GM21515 (cell line): Measurements from ENCODE around the gene DPP7.

ENCODE experiments used
- ATAC-seq: cut with Tn5 transposase; IDR thresholded peaks from one replicate; pipeline ENCODE4 v1.9.1; 2021; ENCODE audit not compliant: unreplicated experiment

The DPP7 gene

DNA sequence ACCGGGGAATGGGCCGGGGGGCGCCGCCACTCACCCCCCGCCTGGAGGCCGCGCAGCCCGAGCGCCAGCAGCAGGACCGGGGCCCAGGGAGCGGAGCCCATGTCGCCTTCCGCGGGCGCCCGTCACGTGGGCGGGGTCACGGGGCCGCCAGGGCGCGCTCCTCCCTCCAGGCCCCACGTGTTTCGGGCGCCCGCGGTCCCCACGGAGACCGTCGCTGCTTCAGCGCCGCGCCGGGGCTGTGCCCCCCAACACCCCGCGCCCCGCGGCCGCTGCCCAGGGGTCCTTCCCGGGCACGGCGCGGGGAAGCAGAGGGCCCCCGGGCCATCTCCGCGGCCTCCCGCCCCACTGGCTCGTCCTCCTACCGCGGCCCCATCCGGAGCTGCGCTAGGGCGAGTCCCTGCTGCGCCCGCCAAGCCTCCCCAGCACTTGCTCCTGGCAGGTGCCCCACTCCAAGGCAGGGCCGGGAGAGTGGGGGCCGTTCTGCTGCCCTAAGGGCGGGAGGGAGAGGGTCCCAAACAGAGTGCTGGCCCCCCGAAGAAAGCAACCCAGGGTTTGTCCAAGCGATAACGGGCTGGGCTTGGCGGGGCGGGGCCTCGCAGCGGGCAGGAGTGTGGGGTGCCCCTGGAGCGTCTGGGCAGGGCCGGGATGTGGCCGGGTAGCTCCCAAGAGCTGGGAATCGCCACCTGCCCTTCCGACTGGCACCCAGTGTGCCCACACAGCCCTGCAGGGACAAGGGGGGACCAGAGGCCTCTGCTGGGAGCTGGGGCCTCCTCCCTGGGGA is at the start of gene DPP7:
Gene DPP7, minus strand, starts transcription at position 121 of the 781 bp plus-strand sequence. Its CDS starts 20 bp downstream, at position 101.
- peak; percentile 60 for ATAC-seq

GRCh38 chr9:137163805-137164204 is 49.3 kb upstream of the DPP7 start:
- ATAC-seq = no peak

DNA sequence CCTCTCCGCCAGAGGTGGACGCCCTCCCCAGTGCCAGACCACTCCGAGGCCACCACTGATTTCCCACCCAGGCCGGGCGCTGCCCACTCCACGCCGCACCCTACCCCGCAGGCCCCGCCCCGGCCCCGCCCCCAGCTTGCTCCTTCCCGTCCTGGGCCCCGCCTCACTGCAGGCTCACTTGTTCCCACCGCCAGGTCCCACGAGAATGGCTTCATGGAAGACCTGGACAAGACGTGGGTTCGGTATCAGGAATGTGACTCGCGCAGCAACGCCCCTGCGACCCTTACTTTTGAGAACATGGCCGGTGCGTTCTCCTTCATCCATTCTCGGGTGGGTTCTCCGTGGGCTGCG is 48.8 kb upstream of the DPP7 start:
- no peak for ATAC-seq

DNA sequence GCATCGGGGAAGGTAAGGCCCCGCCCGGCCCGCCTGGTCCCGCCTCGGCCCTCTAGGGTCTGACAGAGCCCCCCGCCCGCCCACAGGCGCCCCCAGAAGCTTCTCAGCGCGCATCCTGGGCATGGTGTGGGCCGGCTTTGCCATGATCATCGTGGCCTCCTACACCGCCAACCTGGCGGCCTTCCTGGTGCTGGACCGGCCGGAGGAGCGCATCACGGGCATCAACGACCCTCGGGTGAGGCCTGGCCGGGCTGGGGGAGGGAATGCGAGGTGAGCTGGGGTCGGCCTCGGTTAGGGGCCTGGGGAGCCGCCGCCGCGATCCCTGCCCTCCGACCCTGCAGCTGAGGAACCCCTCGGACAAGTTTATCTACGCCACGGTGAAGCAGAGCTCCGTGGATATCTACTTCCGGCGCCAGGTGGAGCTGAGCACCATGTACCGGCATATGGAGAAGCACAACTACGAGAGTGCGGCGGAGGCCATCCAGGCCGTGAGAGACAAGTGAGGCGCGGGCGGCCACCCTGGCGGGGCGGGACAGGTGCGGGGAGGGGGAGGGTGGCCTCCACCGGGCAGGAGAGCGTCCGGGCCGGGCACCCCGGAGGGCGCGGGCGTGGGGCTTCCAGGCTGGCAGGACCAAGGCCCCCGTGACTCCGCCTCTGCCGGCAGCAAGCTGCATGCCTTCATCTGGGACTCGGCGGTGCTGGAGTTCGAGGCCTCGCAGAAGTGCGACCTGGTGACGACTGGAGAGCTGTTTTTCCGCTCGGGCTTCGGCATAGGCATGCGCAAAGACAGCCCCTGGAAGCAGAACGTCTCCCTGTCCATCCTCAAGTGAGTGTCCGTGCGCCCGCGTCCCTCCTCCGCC is 48.2 kb upstream of the DPP7 start:
- ATAC-seq = no peak

DNA sequence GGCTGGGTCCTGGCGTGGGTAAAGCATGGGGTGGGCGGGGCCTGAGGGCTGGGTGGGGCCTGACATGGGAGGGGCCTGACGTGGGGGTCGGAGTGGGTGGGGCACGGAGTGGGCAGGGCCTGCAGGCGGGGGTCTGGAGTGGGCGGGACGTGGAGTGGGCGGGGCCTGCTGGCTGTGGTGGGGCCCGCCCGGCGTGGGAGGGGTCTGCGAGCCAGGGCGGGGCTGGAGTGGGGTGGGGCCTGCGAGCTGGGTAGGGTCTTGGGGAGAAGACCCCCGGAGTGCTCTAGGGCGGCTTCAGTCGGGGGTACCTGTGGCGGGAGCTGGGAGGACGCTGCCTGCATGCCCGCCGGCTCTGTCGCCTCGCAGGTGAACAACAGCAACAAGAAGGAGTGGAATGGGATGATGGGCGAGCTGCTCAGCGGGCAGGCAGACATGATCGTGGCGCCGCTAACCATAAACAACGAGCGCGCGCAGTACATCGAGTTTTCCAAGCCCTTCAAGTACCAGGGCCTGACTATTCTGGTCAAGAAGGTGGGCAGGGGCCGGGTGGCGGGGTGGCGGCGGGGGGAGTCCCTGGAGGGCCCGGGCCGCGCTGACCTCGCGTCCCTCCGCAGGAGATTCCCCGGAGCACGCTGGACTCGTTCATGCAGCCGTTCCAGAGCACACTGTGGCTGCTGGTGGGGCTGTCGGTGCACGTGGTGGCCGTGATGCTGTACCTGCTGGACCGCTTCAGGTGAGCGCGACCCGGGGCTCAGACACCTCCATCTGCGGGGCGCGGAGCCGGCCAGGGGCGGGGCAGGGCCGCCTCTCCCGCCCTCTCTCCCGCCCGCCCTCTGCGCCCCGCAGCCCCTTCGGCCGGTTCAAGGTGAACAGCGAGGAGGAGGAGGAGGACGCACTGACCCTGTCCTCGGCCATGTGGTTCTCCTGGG is 47.3 kb upstream of the DPP7 start:
- ATAC-seq = no peak

- ATAC-seq = no peak
Measured at GRCh38 chr9:137160716-137161557, 46.4 kb upstream of the DPP7 start.

DNA sequence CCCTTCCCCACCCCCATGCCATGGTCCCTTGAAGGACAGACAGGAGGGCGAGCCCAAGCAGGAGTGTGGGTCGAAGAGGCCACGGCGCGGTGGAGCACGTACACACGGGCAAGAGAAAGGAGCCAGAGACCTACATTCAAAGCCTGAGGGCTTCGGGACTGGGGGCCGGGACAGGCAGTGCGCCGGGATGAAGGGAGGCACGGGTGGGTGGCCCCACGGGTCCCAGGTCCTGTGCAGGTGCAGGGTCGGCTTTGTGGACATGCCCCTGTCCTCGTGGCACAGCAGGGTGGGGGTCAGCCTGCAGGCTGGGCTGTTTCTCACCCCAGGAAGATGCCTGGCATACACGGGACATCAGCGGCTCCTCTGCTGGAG is 45.5 kb upstream of the DPP7 start:
- no peak for ATAC-seq

DNA sequence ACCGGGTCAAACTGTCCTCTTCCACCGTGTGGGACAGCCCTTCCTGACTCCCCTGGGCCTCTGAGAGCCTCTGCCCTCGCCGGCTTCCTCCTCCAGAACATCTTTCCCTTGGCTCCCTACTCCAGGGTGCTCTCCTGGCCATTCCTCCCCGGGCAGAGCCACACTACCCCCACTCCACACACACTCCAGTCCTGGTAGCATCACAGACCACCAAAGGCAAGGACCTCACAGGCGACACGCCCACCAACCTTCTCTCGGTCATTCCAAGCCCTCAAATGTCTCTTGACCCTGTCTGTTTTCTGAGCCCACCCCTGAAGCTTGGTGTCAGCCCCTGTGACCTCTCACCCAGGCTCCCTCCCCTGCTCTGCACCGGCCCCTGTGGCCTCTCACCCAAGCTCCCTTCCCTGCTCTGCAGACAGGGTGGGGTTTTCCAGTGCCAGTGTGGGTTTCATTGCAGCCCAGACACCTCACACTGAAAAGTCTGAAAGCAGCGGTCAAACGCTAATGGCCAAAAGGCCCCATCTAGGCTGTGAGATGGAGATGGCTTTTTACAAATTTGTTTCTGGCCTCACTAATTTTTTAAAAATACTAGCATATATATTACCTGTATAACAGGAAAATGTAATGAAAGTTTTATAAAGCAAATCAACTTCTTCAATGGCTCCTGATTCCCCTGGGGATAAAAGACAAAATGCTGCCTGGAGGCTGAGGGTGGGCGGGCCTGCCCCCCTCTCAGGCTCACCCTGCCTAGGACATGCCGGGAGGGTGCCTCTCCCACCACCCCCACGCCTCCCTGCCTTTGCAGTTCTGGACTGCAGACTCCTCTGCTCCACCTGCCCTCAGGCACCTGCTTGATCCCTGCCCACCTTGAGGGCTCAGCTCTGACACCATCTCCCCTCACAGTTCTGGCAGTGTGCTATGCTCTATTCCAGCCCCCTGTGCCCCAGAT is 44.8 kb upstream of the DPP7 start:
- no peak for ATAC-seq

- ATAC-seq = no peak
Measured at GRCh38 chr9:137158625-137159024, 44.1 kb upstream of the DPP7 start.

DNA sequence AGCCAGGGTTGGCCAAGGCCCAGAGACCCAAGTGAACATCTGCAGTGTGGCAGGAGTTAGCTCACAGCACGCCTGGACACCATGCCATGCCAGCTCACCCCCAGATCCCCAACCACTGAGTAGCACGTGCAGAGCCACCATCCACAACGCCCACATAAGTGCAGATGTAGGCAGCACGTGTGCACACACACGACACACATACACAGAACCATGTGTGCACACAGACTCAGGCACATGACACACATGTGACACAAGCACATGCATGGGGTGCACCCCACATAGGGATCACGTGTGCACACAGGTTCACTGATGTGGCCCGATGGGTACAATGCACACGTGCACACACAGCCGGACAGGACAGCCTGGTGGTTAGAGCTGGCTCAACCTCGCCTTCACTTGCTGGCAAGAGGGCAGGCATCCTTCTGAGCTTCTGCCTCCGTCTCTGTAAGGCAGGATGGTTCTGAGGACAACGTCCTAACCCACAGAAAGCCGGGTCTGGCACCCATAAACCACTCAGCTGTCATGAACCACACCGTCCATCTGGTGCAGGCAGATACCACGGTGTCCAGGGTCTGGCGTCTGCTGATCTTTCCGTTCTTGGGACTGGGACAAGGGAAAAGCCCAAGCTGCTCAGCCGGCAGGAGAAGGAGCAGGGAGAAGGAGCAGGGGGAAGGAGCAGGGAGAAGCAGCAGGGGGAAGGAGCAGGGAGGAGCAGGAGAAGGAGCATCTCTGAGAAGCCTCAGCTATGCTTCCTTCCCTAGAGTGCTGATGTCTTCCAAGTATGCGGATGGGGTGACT is 43.3 kb upstream of the DPP7 start:
- ATAC-seq = no peak

GRCh38 chr9:137156567-137157375 is 42.2 kb upstream of the DPP7 start:
- no peak for ATAC-seq

- ATAC-seq = no peak
Measured at GRCh38 chr9:137152844-137153405, 38.4 kb upstream of the DPP7 start.

- ATAC-seq = peak; percentile 42
Measured at GRCh38 chr9:137150617-137151457, 36.3 kb upstream of the DPP7 start.

- peak; percentile 22 for ATAC-seq
Measured at GRCh38 chr9:137149942-137150616, 35.5 kb upstream of the DPP7 start.

DNA sequence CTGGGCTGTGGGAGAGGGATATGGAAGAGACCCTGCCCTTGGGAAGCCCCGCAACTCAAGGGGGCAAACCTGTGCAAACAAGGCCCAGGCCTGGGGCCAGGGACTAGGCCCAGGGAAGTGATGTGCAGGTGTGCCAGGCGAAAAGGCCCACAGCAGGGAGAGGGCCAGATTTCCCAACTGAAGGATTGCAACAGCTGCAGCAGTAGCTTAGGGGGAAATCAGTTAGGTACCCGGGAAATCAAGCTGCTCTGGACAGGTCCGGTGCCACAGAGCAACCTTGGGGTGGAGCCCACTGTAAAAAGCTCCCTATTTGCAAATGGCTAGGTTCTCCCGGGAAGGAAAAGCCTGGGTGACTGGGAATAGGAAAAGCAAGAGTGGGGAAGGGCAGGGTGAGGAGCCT is 34.8 kb upstream of the DPP7 start:
- no peak for ATAC-seq

GRCh38 chr9:137148661-137149060 is 34.1 kb upstream of the DPP7 start:
- ATAC-seq = no peak
